Transverse colon (tissue), 4 donors: ENCODE data around the gene OTUB1. TPM values are rescaled to one million over a fixed set of nuclear protein-coding genes. Genes with fewer than 3 reads are reported as not detected.

Experiments
- DNase-seq: peaks from one replicate; pipeline ENCODE4 v3.0.0-alpha.2; 2019
- H3K27ac ChIP-seq, 4 donors: fragments of 200-600 bp; sonication (generic); 2 replicates each; pipeline ENCODE4 v1.5.1; 2016 to 2018; ENCODE audit warnings: inconsistent platforms in 4 of 4
- H3K27me3 ChIP-seq: fragments of 200-600 bp; sonication (generic); 2 replicates; pipeline ENCODE4 v1.5.1; 2017; ENCODE audit warnings: inconsistent platforms
- H3K36me3 ChIP-seq, 4 donors: fragments of 200-600 bp; sonication (generic); 2 replicates each; pipeline ENCODE4 v1.5.1; 2017 to 2019; ENCODE audit warnings: inconsistent platforms in 4 of 4
- H3K4me1 ChIP-seq, 4 donors: fragments of 200-600 bp; sonication (generic); 2 replicates each; pipeline ENCODE4 v1.5.1; 2017 to 2020; ENCODE audit warnings: inconsistent platforms in 4 of 4
- H3K4me3 ChIP-seq, 4 donors: fragments of 200-600 bp; sonication (generic); 1 replicate in 1 of 4; 2 replicates in 3 of 4; pipeline versions ENCODE4 v1.5.1 to v1.6.1; 2017 to 2019; ENCODE audit warnings: inconsistent platforms in 4 of 4
- H3K9me3 ChIP-seq, 2 donors: fragments of 200-600 bp; sonication (generic); 2 replicates each; pipeline ENCODE4 v1.5.1; 2017 to 2019; ENCODE audit warnings: inconsistent platforms in 2 of 2
- EP300 ChIP-seq: sonication (generic); formaldehyde crosslinking; IDR thresholded peaks from one replicate; pipeline ENCODE4 v1.6.1; 2017; ENCODE audit warnings: antibody characterized with exemption, low read depth
- POLR2A ChIP-seq: fragments of 450-650 bp; IDR thresholded peaks from one replicate; pipeline ENCODE4 v1.6.1; 2016; ENCODE audit warnings: antibody characterized with exemption, mild to moderate bottlenecking, moderate library complexity
- POLR2AphosphoS5 ChIP-seq, 3 donors: sonication (generic); formaldehyde crosslinking; IDR thresholded peaks; one replicate each; pipeline ENCODE4 v1.6.1; 2016; ENCODE audit warnings: antibody characterized with exemption in 3 of 3
- WGBS, 2 donors: methylation state at CpG; one replicate each; pipeline ENCODE4 v1.1.5; 2018; ENCODE audit warnings: low coverage in 1 of 2; 5-methylcytosine and 5-hydroxymethylcytosine counted together
- in situ Hi-C, 4 donors: fragments of 200-750 bp; cut with MboI; loops; one replicate each; pipeline versions ENCODE4 v1.15.0 to v1.15.1; 2017; ENCODE audit warnings: low sequenced_read_pairs in 3 of 4, low pct_ligation_motif_present in 1 of 4, low pct_unique_long_range_greater_than_20kb in 1 of 4
- intact Hi-C: fragments of 100-400 bp; cut with DNase I; formaldehyde crosslinking; loops from one replicate; pipeline ENCODE4 v1.15.1; 2023; ENCODE audit warnings: low total_unique reads
- total RNA-seq, 4 donors: library from RNA; depleted of rRNA; stranded (reverse); fragments of >200 nt; gene quantifications; one replicate each; pipeline ENCODE4 v1.1.0, GENCODE V29; 2016
- TF ChIP-seq, protein P1 (sequence below), 5 experiments: fragments of 200-600 bp in 3 of 5; fragments of 450-650 bp in 2 of 5; sonication (generic) in 3 of 5; IDR thresholded peaks; 1 replicate in 2 of 5; 2 replicates in 3 of 5; pipeline ENCODE4 v1.5.1; 2016 to 2017; ENCODE audit warnings: antibody characterized with exemption in 5 of 5, inconsistent platforms in 3 of 5, mild to moderate bottlenecking in 2 of 5, moderate library complexity in 1 of 5

OTUB1 gene
- total RNA-seq, 4 donors from 2014 or later: 52.7 to 114 (median 79.4) TPM

DNA sequence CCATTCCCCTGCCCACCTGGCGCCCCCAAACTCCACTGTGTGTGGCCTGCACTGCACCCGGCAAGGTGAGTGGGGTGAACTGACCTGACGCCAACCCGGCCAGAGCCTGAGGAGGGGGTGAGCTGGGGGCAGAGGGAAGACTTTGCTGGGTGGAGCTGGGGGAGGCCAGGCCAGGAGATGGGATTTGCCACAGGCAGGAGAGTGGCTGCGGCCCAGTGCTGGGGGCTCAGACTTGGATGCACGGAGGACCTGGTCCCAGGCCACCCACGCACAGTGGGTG lies 31.6 kb downstream of the OTUB1 start:
- in situ Hi-C loops: no loop called here
- Histone ChIP-seq H3K27me3 (no peaks in the 10 kb centered on the region), H3K27ac (no peak overlapping the region), H3K36me3 (no peaks in the 10 kb centered on the region), H3K4me3 (no peak overlapping the region), H3K9me3 (no peaks in the 10 kb centered on the region), H3K4me1 (peaks cover 0 to 7% (median 3%) of the 10 kb centered on the region in 4 donors)
- TF ChIP-seq EP300: no peak
- no peak for TF ChIP-seq POLR2AphosphoS5 (IDR thresholded peaks at IDR 0.05)
- TF ChIP-seq, protein P1, sequence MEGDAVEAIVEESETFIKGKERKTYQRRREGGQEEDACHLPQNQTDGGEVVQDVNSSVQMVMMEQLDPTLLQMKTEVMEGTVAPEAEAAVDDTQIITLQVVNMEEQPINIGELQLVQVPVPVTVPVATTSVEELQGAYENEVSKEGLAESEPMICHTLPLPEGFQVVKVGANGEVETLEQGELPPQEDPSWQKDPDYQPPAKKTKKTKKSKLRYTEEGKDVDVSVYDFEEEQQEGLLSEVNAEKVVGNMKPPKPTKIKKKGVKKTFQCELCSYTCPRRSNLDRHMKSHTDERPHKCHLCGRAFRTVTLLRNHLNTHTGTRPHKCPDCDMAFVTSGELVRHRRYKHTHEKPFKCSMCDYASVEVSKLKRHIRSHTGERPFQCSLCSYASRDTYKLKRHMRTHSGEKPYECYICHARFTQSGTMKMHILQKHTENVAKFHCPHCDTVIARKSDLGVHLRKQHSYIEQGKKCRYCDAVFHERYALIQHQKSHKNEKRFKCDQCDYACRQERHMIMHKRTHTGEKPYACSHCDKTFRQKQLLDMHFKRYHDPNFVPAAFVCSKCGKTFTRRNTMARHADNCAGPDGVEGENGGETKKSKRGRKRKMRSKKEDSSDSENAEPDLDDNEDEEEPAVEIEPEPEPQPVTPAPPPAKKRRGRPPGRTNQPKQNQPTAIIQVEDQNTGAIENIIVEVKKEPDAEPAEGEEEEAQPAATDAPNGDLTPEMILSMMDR (IDR thresholded peaks at IDR 0.05): no peak
- no peak for TF ChIP-seq POLR2A
- no peak for DNase-seq
- intact Hi-C loops: no loop called here
- WGBS, 2 donors: 93% methylated on average over 7 of the region's 7 CpGs; no CpG with 5 or more reads in 1 of the 2 donors

DNA sequence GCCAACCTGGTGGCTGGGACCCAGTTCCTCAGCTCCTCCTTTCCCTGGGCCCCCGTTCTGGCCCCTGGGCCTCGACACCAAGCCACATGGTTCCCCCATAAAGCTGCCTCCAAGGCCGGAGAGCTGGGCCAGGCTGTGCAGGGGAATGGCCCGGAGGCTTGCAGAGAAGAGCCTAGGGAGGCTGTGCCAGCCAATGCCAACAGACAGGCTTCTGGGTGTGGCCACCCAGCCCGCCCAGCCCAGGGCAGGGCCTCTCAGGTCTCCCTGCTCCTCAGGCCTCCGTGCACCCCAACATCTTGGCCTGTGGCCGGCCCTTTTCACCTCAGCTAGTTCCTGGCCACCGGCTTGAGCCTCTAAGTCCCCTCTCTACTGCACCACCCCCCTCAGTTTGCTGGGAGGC lies 32.1 kb downstream of the OTUB1 start:
- WGBS, 2 donors: 46% methylated on average over 8 of the region's 8 CpGs; no CpG with 5 or more reads in 1 of the 2 donors

DNA sequence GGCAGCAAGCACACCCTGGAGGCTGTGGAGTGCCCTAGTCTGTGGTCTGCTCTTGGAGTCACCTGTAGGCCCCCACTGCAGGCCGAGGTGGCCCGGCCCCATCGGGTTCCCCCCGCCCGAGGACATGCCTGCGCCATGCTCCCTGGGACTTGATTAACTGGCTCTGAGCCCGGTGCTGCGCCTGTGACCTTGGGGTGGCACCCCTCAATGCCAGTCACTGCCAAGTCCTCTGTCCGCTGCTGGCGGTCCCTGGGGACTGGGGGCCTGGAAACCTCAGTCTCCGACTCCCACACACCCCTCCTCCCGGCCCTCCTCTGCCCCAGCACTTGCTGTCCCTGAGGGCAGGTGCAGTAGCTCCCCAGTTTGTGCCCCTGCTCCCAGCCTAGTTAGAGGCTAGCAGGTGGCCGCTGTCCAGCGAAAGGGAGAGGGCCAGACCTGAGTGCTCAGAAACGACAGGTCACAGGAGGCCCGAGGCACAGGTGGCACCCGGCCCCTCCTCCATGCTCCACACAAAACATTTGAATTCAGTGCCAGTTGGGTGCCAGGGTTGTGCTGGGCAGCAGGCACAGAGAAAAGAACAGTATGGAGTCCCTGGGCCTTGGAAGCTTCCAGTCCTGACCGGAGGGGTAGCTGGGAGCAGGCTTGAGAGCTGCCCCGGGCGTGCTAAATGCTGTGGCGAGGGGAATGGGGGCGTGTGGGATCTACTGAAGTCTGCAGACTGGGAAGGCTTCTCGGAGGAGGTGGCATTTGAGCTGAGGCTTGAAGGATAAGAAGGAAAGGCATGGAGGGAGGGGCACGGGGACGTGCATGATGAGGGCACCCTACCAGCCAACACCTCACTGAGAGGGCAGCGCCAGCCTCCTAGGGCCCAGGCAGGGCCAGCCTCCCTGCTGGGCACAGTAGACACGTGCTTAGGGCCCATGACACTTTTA lies 33.1 kb downstream of the OTUB1 start:
- Histone ChIP-seq H3K27ac (no peak overlapping the region), H3K4me1 (peaks cover 0 to 7% (median 3%) of the 10 kb centered on the region in 4 donors), H3K27me3 (no peaks in the 10 kb centered on the region), H3K36me3 (no peaks in the 10 kb centered on the region), H3K4me3 (no peak overlapping the region), H3K9me3 (no peaks in the 10 kb centered on the region)
- in situ Hi-C loops (no loop called here), intact Hi-C loops (no loop called here)
- TF ChIP-seq EP300 (no peak), POLR2A (no peak), POLR2AphosphoS5 (IDR thresholded peaks at IDR 0.05) (no peak)
- TF ChIP-seq, protein P1 (IDR thresholded peaks at IDR 0.05): no peak
- DNase-seq: no peak
- 91% methylated on average over 18 of the region's 27 CpGs; no CpG with 5 or more reads in 1 of the 2 donors for WGBS, 2 donors

More for the DNA sequence above, 32.1 kb downstream of the OTUB1 start:
- Histone ChIP-seq H3K9me3 (no peaks in the 10 kb centered on the region), H3K36me3 (no peaks in the 10 kb centered on the region), H3K4me3 (no peak overlapping the region), H3K27me3 (no peaks in the 10 kb centered on the region), H3K4me1 (peaks cover 0 to 7% (median 3%) of the 10 kb centered on the region in 4 donors), H3K27ac (no peak overlapping the region)
- in situ Hi-C loops: no loop called here
- TF ChIP-seq, protein P1 (IDR thresholded peaks at IDR 0.05): no peak
- TF ChIP-seq POLR2A: no peak
- TF ChIP-seq EP300: no peak
- TF ChIP-seq POLR2AphosphoS5 (IDR thresholded peaks at IDR 0.05): no peak
- no peak for DNase-seq
- intact Hi-C loops: no loop called here

DNA sequence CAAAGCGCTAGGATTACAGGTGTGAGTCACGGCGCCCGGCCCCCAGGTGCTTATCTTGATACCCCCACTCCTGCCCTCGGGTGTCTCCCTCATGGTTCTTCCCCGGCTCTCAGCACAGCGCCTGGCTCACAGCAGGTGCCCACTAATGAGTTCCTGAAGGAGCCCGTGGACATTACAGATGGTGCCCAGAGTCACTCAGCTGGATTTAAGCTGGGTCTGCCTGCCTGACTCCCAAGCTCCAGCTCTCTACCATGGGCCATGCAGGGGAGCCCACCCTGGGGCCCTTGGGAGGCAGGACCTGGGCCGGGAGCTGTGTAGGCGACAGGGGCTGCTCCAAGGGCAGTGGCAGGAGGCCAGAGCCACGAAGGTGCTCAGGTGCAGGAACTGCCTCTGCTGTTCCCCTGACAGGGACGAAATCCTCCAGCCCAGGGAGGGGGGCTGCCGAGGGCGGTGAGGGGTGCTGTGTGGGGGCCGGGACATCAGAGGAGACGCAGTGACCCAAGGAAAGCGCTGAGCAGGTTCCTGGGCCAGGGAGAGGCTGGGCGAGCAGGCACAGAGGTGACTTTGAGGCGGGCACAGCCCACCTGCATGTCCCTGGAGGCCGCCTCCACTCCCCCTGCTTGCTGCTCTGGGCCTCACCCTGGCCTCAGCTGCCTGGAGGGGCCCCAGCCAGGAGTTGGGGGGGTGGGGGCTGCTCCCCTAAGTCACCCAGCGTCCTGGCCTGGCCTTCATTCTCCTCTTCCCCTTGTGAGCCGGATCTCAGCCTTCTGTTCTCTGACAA lies 34.9 kb downstream of the OTUB1 start:
- Histone ChIP-seq H3K4me1 (peaks cover 0 to 7% (median 3%) of the 10 kb centered on the region in 4 donors), H3K36me3 (no peaks in the 10 kb centered on the region), H3K4me3 (no peak overlapping the region), H3K27me3 (no peaks in the 10 kb centered on the region), H3K27ac (no peak overlapping the region), H3K9me3 (no peaks in the 10 kb centered on the region)
- WGBS, 2 donors: 87 to 92% methylated on average over 13 to 21 of the region's 22 CpGs
- DNase-seq: no peak
- TF ChIP-seq, protein P1 (IDR thresholded peaks at IDR 0.05): no peak
- TF ChIP-seq POLR2A (no peak), EP300 (no peak), POLR2AphosphoS5 (IDR thresholded peaks at IDR 0.05) (no peak)
- in situ Hi-C loops (no loop called here), intact Hi-C loops (no loop called here)
